Central memory CD8-positive, alpha-beta T cell (primary cell): ENCODE results near the gene TBC1D14.

Source experiments
- ATAC-seq: fragments of 150-1000 bp; cut with Tn5 transposase; replicated peaks from 2 replicates; pipeline ENCODE4 v1.10.0; 2022; ENCODE audit warnings: mild to moderate bottlenecking, moderate FRiP score, moderate number of reproducible peaks; ENCODE audit not compliant: poor library complexity, severe bottlenecking; ENCODE audit errors: extremely low read depth
- DNase-seq, 2 donors: peaks; one replicate each; pipeline ENCODE4 v3.0.0; 2021; ENCODE audit warnings: low spot score in 2 of 2
- H3K27ac Mint-ChIP-seq: one replicate; pipeline ENCODE4 v1.8.0; 2022; ENCODE audit warnings: low read depth, mild to moderate bottlenecking, moderate library complexity, mixed read lengths
- H3K27me3 Mint-ChIP-seq: one replicate; pipeline ENCODE4 v1.8.0; 2022; ENCODE audit warnings: mixed read lengths
- H3K36me3 Mint-ChIP-seq: one replicate; pipeline ENCODE4 v1.8.0; 2022; ENCODE audit warnings: mild to moderate bottlenecking, moderate library complexity, mixed read lengths; ENCODE audit not compliant: insufficient read depth
- H3K4me1 Mint-ChIP-seq: one replicate; pipeline ENCODE4 v1.8.0; 2022; ENCODE audit warnings: mixed read lengths
- H3K4me3 Mint-ChIP-seq: one replicate; pipeline ENCODE4 v1.8.0; 2022; ENCODE audit warnings: mild to moderate bottlenecking, moderate library complexity, mixed read lengths
- H3K9me3 Mint-ChIP-seq: one replicate; pipeline ENCODE4 v1.8.0; 2022; ENCODE audit warnings: mixed read lengths

Gene TBC1D14

GRCh38 chr4:6916069-6916586 is 6.5 kb downstream of the TBC1D14 start:
- H3K9me3 Mint-ChIP-seq = no peaks in the 10 kb centered on the region
- peaks cover 68% of the 10 kb centered on the region for H3K4me1 Mint-ChIP-seq
- no peaks in the 10 kb centered on the region for H3K36me3 Mint-ChIP-seq
- DNase-seq = no peak
- H3K27me3 Mint-ChIP-seq = no peaks in the 10 kb centered on the region
- H3K4me3 Mint-ChIP-seq = peak overlapping the region; percentile 41
- H3K27ac Mint-ChIP-seq = peak overlapping the region; percentile 84
- ATAC-seq = no peak

GRCh38 chr4:6916587-6917460 is 7.2 kb downstream of the TBC1D14 start:
- ATAC-seq (peak; percentile 73), DNase-seq (no peak)
- H3K4me1 Mint-ChIP-seq = peaks cover 63% of the 10 kb centered on the region

GRCh38 chr4:6917461-6918271 is 8.0 kb downstream of the TBC1D14 start:
- no peaks in the 10 kb centered on the region for H3K9me3 Mint-ChIP-seq
- peak overlapping the region; percentile 41 for H3K4me3 Mint-ChIP-seq
- peaks cover 65% of the 10 kb centered on the region for H3K4me1 Mint-ChIP-seq
- ATAC-seq = peak; percentile 27
- no peaks in the 10 kb centered on the region for H3K27me3 Mint-ChIP-seq
- DNase-seq = no peak
- H3K27ac Mint-ChIP-seq = peak overlapping the region; percentile 84
- no peaks in the 10 kb centered on the region for H3K36me3 Mint-ChIP-seq

More at GRCh38 chr4:6916587-6917460, 7.2 kb downstream of the TBC1D14 start:
- Mint-ChIP-seq H3K27ac (peak overlapping the region; percentile 84), H3K9me3 (no peaks in the 10 kb centered on the region), H3K36me3 (no peaks in the 10 kb centered on the region), H3K4me3 (peak overlapping the region; percentile 41), H3K27me3 (no peaks in the 10 kb centered on the region)

GRCh38 chr4:6918338-6918737 is 8.7 kb downstream of the TBC1D14 start:
- DNase-seq = no peak
- H3K4me3 Mint-ChIP-seq = peak overlapping the region; percentile 41
- no peaks in the 10 kb centered on the region for H3K36me3 Mint-ChIP-seq
- peak overlapping the region; percentile 84 for H3K27ac Mint-ChIP-seq
- ATAC-seq = peak; percentile 21
- H3K4me1 Mint-ChIP-seq = peaks cover 60% of the 10 kb centered on the region
- no peaks in the 10 kb centered on the region for H3K9me3 Mint-ChIP-seq
- no peaks in the 10 kb centered on the region for H3K27me3 Mint-ChIP-seq

GRCh38 chr4:6920171-6920570 is 10.5 kb downstream of the TBC1D14 start:
- peaks cover 71% of the 10 kb centered on the region for H3K4me1 Mint-ChIP-seq
- peaks cover 10% of the 10 kb centered on the region for H3K36me3 Mint-ChIP-seq
- no peaks in the 10 kb centered on the region for H3K9me3 Mint-ChIP-seq
- no peaks in the 10 kb centered on the region for H3K27me3 Mint-ChIP-seq
- DNase-seq (no peak), ATAC-seq (no peak)
- no peak overlapping the region for H3K27ac Mint-ChIP-seq
- no peak overlapping the region for H3K4me3 Mint-ChIP-seq

GRCh38 chr4:6923507-6923906 is 13.9 kb downstream of the TBC1D14 start:
- no peaks in the 10 kb centered on the region for H3K27me3 Mint-ChIP-seq
- peaks cover 12% of the 10 kb centered on the region for H3K36me3 Mint-ChIP-seq
- peaks cover 73% of the 10 kb centered on the region for H3K4me1 Mint-ChIP-seq
- ATAC-seq (no peak), DNase-seq (no peak)
- H3K9me3 Mint-ChIP-seq = no peaks in the 10 kb centered on the region
- H3K27ac Mint-ChIP-seq = no peak overlapping the region
- no peak overlapping the region for H3K4me3 Mint-ChIP-seq

- no peak for ATAC-seq
- no peak overlapping the region for H3K27ac Mint-ChIP-seq
- H3K27me3 Mint-ChIP-seq = no peaks in the 10 kb centered on the region
- H3K4me3 Mint-ChIP-seq = no peak overlapping the region
- H3K36me3 Mint-ChIP-seq = peaks cover 15% of the 10 kb centered on the region
- H3K4me1 Mint-ChIP-seq = peaks cover 76% of the 10 kb centered on the region
- DNase-seq = no peak
- no peaks in the 10 kb centered on the region for H3K9me3 Mint-ChIP-seq
Measured at GRCh38 chr4:6924361-6924779, 14.7 kb downstream of the TBC1D14 start.

- Mint-ChIP-seq H3K36me3 (peaks cover 15% of the 10 kb centered on the region), H3K27me3 (no peaks in the 10 kb centered on the region), H3K4me1 (peaks cover 71% of the 10 kb centered on the region), H3K27ac (peak overlapping the region; percentile 44), H3K4me3 (peak overlapping the region; percentile 54), H3K9me3 (no peaks in the 10 kb centered on the region)
- ATAC-seq (peak; percentile 39), DNase-seq (no peak)
Measured at GRCh38 chr4:6925357-6925836, 15.8 kb downstream of the TBC1D14 start.

GRCh38 chr4:6926081-6926480 is 16.5 kb downstream of the TBC1D14 start:
- ATAC-seq = no peak
- peaks cover 66% of the 10 kb centered on the region for H3K4me1 Mint-ChIP-seq
- H3K27ac Mint-ChIP-seq = no peak overlapping the region
- H3K36me3 Mint-ChIP-seq = peaks cover 15% of the 10 kb centered on the region
- no peaks in the 10 kb centered on the region for H3K27me3 Mint-ChIP-seq
- DNase-seq = no peak
- no peaks in the 10 kb centered on the region for H3K9me3 Mint-ChIP-seq
- H3K4me3 Mint-ChIP-seq = peak overlapping the region; percentile 37

GRCh38 chr4:6926681-6927478 is 17.3 kb downstream of the TBC1D14 start:
- peaks cover 15% of the 10 kb centered on the region for H3K36me3 Mint-ChIP-seq
- peak overlapping the region; percentile 58 for H3K4me3 Mint-ChIP-seq
- no peak for DNase-seq
- H3K9me3 Mint-ChIP-seq = no peaks in the 10 kb centered on the region
- H3K27me3 Mint-ChIP-seq = no peaks in the 10 kb centered on the region
- H3K27ac Mint-ChIP-seq = no peak overlapping the region
- H3K4me1 Mint-ChIP-seq = peaks cover 68% of the 10 kb centered on the region
- peak; percentile 80 for ATAC-seq

GRCh38 chr4:6928081-6928480 is 18.5 kb downstream of the TBC1D14 start:
- no peak for DNase-seq
- no peak for ATAC-seq
- Mint-ChIP-seq H3K4me3 (no peak overlapping the region), H3K9me3 (no peaks in the 10 kb centered on the region), H3K27me3 (no peaks in the 10 kb centered on the region), H3K27ac (peak overlapping the region; percentile 51), H3K4me1 (peaks cover 61% of the 10 kb centered on the region), H3K36me3 (peaks cover 15% of the 10 kb centered on the region)

GRCh38 chr4:6929339-6929811 is 19.7 kb downstream of the TBC1D14 start:
- no peak overlapping the region for H3K4me3 Mint-ChIP-seq
- H3K9me3 Mint-ChIP-seq = no peaks in the 10 kb centered on the region
- H3K27ac Mint-ChIP-seq = no peak overlapping the region
- peaks cover 9% of the 10 kb centered on the region for H3K36me3 Mint-ChIP-seq
- ATAC-seq = no peak
- H3K4me1 Mint-ChIP-seq = peaks cover 68% of the 10 kb centered on the region
- DNase-seq = no peak
- no peaks in the 10 kb centered on the region for H3K27me3 Mint-ChIP-seq
